GM23338 (cell line): ENCODE measurements around the gene FGF19. TPM values are rescaled to one million over a fixed set of nuclear protein-coding genes. Genes with fewer than 3 reads are reported as not detected.

Source experiments
- ATAC-seq: fragments of 200-7000 bp; cut with Tn5 transposase; 3 replicates; pipeline ENCODE4 v1.9.1; 2020
- DNase-seq: peaks from one replicate; pipeline ENCODE4 v3.0.0-alpha.2; 2015; ENCODE audit warnings: low spot score
- H2AFZ ChIP-seq: fragments of 200-600 bp; sonication (generic); 2 replicates; pipeline ENCODE4 v1.8.0; 2016; ENCODE audit warnings: antibody characterized with exemption, mild to moderate bottlenecking, moderate library complexity
- H3F3A ChIP-seq: fragments of 200-600 bp; sonication (generic); replicated peaks from 2 replicates; pipeline ENCODE4 v1.8.0; 2017; ENCODE audit warnings: antibody characterized with exemption, mixed run types, low read depth
- H3K27ac ChIP-seq: fragments of 200-600 bp; sonication (generic); 2 replicates; pipeline ENCODE4 v1.6.1; 2016; ENCODE audit warnings: low read depth
- H3K27me3 ChIP-seq: fragments of 200-600 bp; sonication (generic); 2 replicates; pipeline ENCODE4 v1.8.0; 2016; ENCODE audit warnings: mild to moderate bottlenecking, mixed run types, moderate library complexity; ENCODE audit not compliant: insufficient read depth
- H3K36me3 ChIP-seq: fragments of 200-600 bp; sonication (generic); 2 replicates; pipeline ENCODE4 v1.8.0; 2016; ENCODE audit warnings: mild to moderate bottlenecking; ENCODE audit not compliant: insufficient read depth
- H3K4me1 ChIP-seq: fragments of 200-600 bp; sonication (generic); 2 replicates; pipeline ENCODE4 v1.8.0; 2016; ENCODE audit warnings: mild to moderate bottlenecking, moderate library complexity; ENCODE audit not compliant: insufficient read depth
- H3K4me2 ChIP-seq: fragments of 200-600 bp; sonication (generic); 2 replicates; pipeline ENCODE4 v1.7.1; 2017; ENCODE audit warnings: mixed run types
- H3K4me3 ChIP-seq: fragments of 200-600 bp; sonication (generic); 2 replicates; pipeline ENCODE4 v1.6.1; 2016; ENCODE audit warnings: mixed run types
- H3K79me2 ChIP-seq: fragments of 200-600 bp; sonication (generic); replicated peaks from 2 replicates; pipeline ENCODE4 v1.8.0; 2017; ENCODE audit warnings: mild to moderate bottlenecking; ENCODE audit not compliant: insufficient read depth
- H3K9me2 ChIP-seq: fragments of 200-600 bp; sonication (generic); 2 replicates; pipeline ENCODE4 v1.8.0; 2017; ENCODE audit not compliant: insufficient read depth
- H4K20me1 ChIP-seq: fragments of 200-600 bp; sonication (generic); replicated peaks from 2 replicates; pipeline ENCODE4 v1.8.0; 2017; ENCODE audit warnings: mild to moderate bottlenecking; ENCODE audit not compliant: insufficient read depth
- H3K27ac Mint-ChIP-seq: 2 replicates; pipeline ENCODE4 v1.8.0; 2020; ENCODE audit warnings: inconsistent platforms, mild to moderate bottlenecking, moderate library complexity, mixed read lengths
- H3K27me3 Mint-ChIP-seq: 3 replicates; pipeline ENCODE4 v1.8.0; 2022; ENCODE audit warnings: low read depth, mild to moderate bottlenecking, moderate library complexity, mixed read lengths, inconsistent platforms; ENCODE audit not compliant: insufficient read depth, poor library complexity
- H3K36me3 Mint-ChIP-seq: 3 replicates; pipeline ENCODE4 v1.8.0; 2021; ENCODE audit warnings: low read depth, mild to moderate bottlenecking, inconsistent platforms, moderate library complexity, mixed read lengths
- H3K4me1 Mint-ChIP-seq: 3 replicates; pipeline ENCODE4 v1.8.0; 2020; ENCODE audit warnings: mild to moderate bottlenecking, inconsistent platforms, mixed read lengths
- H3K4me3 Mint-ChIP-seq: 3 replicates; pipeline ENCODE4 v1.8.0; 2021; ENCODE audit warnings: moderate library complexity, mild to moderate bottlenecking, inconsistent platforms, mixed read lengths
- H3K9me3 Mint-ChIP-seq: 3 replicates; pipeline ENCODE4 v1.8.0; 2020; ENCODE audit warnings: moderate library complexity, mild to moderate bottlenecking, inconsistent platforms, mixed read lengths
- CREB1 ChIP-seq: fragments of 250-450 bp; sonication (Bioruptor Pico); IDR thresholded peaks from 2 replicates; pipeline ENCODE4 v1.5.0; 2020; ENCODE audit warnings: low read depth, mild to moderate bottlenecking, moderate library complexity
- ETS1 ChIP-seq: IDR thresholded peaks from 2 replicates; pipeline ENCODE4 v1.6.1; 2016; ENCODE audit warnings: antibody characterized with exemption
- EZH2 ChIP-seq: fragments of 200-600 bp; sonication (generic); IDR thresholded peaks from one replicate; pipeline ENCODE4 v1.8.0; 2017; ENCODE audit warnings: antibody characterized with exemption, mild to moderate bottlenecking, low read depth; ENCODE audit not compliant: unreplicated experiment
- EZH2phosphoT487 ChIP-seq: fragments of 200-600 bp; sonication (generic); IDR thresholded peaks from one replicate; pipeline ENCODE4 v1.8.1; 2018; ENCODE audit warnings: antibody characterized with exemption; ENCODE audit not compliant: unreplicated experiment
- JUNB ChIP-seq: IDR thresholded peaks from one replicate; pipeline ENCODE4 v1.6.1; 2016; ENCODE audit warnings: antibody characterized with exemption; ENCODE audit not compliant: unreplicated experiment
- NANOG ChIP-seq: IDR thresholded peaks from 2 replicates; pipeline ENCODE4 v1.6.1; 2016; ENCODE audit warnings: antibody characterized with exemption, borderline replicate concordance
- POLR2AphosphoS5 ChIP-seq: IDR thresholded peaks from 2 replicates; pipeline ENCODE4 v1.6.1; 2016; ENCODE audit warnings: antibody characterized with exemption, low read depth
- REST ChIP-seq: IDR thresholded peaks from one replicate; pipeline ENCODE4 v1.6.1; 2018; ENCODE audit warnings: antibody characterized with exemption; ENCODE audit not compliant: unreplicated experiment
- STAT1 ChIP-seq: IDR thresholded peaks from one replicate; pipeline ENCODE4 v1.6.1; 2016; ENCODE audit warnings: antibody characterized with exemption; ENCODE audit not compliant: unreplicated experiment
- ZNF114 ChIP-seq: fragments of 250-450 bp; sonication (Bioruptor Pico); IDR thresholded peaks from 2 replicates; pipeline ENCODE4 v1.5.0; 2020; ENCODE audit warnings: mild to moderate bottlenecking, moderate library complexity
- ZNF331 ChIP-seq: fragments of 250-450 bp; sonication (Bioruptor Pico); IDR thresholded peaks from 2 replicates; pipeline ENCODE4 v1.5.0; 2020; ENCODE audit warnings: low read depth, mild to moderate bottlenecking, moderate library complexity
- polyA plus RNA-seq: library from polyadenylated mRNA; unstranded; fragments of >200 nt; fragmentation: Nextera tagmentation; extraction: Ambion mirVana; gene quantifications from 2 replicates; pipeline ENCODE4 v1.2.1, GENCODE V29; 2016
- total RNA-seq: library from RNA; depleted of rRNA; stranded (reverse); fragments of >200 nt; shearing (Covaris generic); gene quantifications from 2 replicates; pipeline ENCODE4 v1.2.3, GENCODE V29; 2014
- TF ChIP-seq, protein P1 (sequence below): fragments of 250-450 bp; sonication (Bioruptor Pico); IDR thresholded peaks from 2 replicates; pipeline ENCODE4 v1.5.0; 2020; ENCODE audit warnings: mild to moderate bottlenecking, moderate library complexity
- TF ChIP-seq, protein P2 (sequence below), 2 experiments: fragments of 200-600 bp in 1 of 2; sonication (generic) in 1 of 2; conservative IDR thresholded peaks; 2 replicates each; pipeline versions ENCODE4 v1.5.1 to v1.6.1; 2016 to 2017; ENCODE audit warnings: antibody characterized with exemption in 2 of 2, low read depth in 2 of 2, mild to moderate bottlenecking in 2 of 2, moderate library complexity in 1 of 2

FGF19 gene
- total and polyA plus RNA-seq, 2 experiments from 2014 or later = 21.7 to 36.1 TPM

DNA sequence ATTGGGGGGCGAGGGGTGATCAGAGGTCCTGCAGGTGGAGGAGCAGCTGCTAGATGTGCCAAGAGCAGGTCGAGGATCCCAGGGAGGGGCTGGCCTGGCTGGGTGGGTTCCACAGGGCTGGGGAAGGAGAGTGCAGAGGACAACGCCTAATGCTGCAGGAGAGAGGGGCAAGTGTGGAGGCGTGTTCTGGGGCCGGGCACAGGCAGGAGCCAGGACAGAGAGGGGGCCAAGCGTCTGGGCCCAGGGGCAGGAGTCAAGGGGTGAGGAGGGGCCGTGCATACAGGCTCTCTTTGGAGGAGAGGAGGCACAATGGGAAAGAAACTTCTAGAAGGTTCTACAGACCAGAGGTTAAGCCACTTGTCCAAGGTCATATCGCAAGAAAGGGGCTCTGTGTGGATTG, 26.7 kb upstream of the FGF19 start:
- no peak overlapping the region for H2AFZ ChIP-seq
- Mint-ChIP-seq H3K36me3 (peaks cover 8% of the 10 kb centered on the region; the same call in 2 of the 3 replicates), H3K4me1 (peaks cover 7% of the 10 kb centered on the region; the same call in 2 of the 3 replicates), H3K27ac (no peak overlapping the region), H3K9me3 (peaks cover 18% of the 10 kb centered on the region), H3K27me3 (peaks cover 6% of the 10 kb centered on the region), H3K4me3 (no peak overlapping the region)
- H3K9me2 ChIP-seq = no peaks in the 10 kb centered on the region
- no peaks in the 10 kb centered on the region for H3F3A ChIP-seq
- TF ChIP-seq POLR2AphosphoS5 = no peak
- TF ChIP-seq EZH2phosphoT487 = no peak
- no peak for TF ChIP-seq ZNF114 (CRISPR knock-in tag)
- no peak for TF ChIP-seq JUNB
- TF ChIP-seq, protein P1, sequence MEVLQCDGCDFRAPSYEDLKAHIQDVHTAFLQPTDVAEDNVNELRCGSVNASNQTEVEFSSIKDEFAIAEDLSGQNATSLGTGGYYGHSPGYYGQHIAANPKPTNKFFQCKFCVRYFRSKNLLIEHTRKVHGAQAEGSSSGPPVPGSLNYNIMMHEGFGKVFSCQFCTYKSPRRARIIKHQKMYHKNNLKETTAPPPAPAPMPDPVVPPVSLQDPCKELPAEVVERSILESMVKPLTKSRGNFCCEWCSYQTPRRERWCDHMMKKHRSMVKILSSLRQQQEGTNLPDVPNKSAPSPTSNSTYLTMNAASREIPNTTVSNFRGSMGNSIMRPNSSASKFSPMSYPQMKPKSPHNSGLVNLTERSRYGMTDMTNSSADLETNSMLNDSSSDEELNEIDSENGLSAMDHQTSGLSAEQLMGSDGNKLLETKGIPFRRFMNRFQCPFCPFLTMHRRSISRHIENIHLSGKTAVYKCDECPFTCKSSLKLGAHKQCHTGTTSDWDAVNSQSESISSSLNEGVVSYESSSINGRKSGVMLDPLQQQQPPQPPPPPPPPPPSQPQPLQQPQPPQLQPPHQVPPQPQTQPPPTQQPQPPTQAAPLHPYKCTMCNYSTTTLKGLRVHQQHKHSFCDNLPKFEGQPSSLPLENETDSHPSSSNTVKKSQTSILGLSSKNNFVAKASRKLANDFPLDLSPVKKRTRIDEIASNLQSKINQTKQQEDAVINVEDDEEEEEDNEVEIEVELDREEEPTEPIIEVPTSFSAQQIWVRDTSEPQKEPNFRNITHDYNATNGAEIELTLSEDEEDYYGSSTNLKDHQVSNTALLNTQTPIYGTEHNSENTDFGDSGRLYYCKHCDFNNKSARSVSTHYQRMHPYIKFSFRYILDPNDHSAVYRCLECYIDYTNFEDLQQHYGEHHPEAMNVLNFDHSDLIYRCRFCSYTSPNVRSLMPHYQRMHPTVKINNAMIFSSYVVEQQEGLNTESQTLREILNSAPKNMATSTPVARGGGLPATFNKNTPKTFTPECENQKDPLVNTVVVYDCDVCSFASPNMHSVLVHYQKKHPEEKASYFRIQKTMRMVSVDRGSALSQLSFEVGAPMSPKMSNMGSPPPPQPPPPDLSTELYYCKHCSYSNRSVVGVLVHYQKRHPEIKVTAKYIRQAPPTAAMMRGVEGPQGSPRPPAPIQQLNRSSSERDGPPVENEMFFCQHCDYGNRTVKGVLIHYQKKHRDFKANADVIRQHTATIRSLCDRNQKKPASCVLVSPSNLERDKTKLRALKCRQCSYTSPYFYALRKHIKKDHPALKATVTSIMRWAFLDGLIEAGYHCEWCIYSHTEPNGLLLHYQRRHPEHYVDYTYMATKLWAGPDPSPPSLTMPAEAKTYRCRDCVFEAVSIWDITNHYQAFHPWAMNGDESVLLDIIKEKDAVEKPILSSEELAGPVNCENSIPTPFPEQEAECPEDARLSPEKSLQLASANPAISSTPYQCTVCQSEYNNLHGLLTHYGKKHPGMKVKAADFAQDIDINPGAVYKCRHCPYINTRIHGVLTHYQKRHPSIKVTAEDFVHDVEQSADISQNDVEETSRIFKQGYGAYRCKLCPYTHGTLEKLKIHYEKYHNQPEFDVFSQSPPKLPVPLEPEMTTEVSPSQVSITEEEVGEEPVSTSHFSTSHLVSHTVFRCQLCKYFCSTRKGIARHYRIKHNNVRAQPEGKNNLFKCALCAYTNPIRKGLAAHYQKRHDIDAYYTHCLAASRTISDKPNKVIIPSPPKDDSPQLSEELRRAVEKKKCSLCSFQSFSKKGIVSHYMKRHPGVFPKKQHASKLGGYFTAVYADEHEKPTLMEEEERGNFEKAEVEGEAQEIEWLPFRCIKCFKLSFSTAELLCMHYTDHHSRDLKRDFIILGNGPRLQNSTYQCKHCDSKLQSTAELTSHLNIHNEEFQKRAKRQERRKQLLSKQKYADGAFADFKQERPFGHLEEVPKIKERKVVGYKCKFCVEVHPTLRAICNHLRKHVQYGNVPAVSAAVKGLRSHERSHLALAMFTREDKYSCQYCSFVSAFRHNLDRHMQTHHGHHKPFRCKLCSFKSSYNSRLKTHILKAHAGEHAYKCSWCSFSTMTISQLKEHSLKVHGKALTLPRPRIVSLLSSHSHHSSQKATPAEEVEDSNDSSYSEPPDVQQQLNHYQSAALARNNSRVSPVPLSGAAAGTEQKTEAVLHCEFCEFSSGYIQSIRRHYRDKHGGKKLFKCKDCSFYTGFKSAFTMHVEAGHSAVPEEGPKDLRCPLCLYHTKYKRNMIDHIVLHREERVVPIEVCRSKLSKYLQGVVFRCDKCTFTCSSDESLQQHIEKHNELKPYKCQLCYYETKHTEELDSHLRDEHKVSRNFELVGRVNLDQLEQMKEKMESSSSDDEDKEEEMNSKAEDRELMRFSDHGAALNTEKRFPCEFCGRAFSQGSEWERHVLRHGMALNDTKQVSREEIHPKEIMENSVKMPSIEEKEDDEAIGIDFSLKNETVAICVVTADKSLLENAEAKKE (CRISPR knock-in tag) = no peak
- TF ChIP-seq ZNF331 (CRISPR knock-in tag) = no peak
- no peak for TF ChIP-seq STAT1
- TF ChIP-seq ETS1 = no peak
- TF ChIP-seq EZH2 = no peak
- TF ChIP-seq CREB1 (CRISPR knock-in tag) = no peak
- TF ChIP-seq, protein P2, sequence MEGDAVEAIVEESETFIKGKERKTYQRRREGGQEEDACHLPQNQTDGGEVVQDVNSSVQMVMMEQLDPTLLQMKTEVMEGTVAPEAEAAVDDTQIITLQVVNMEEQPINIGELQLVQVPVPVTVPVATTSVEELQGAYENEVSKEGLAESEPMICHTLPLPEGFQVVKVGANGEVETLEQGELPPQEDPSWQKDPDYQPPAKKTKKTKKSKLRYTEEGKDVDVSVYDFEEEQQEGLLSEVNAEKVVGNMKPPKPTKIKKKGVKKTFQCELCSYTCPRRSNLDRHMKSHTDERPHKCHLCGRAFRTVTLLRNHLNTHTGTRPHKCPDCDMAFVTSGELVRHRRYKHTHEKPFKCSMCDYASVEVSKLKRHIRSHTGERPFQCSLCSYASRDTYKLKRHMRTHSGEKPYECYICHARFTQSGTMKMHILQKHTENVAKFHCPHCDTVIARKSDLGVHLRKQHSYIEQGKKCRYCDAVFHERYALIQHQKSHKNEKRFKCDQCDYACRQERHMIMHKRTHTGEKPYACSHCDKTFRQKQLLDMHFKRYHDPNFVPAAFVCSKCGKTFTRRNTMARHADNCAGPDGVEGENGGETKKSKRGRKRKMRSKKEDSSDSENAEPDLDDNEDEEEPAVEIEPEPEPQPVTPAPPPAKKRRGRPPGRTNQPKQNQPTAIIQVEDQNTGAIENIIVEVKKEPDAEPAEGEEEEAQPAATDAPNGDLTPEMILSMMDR (conservative IDR thresholded peaks at IDR 0.05; ENCODE audit: low read depth in 2 of 2) = no peak
- TF ChIP-seq REST = no peak
- TF ChIP-seq NANOG = no peak
- H4K20me1 ChIP-seq = no peaks in the 10 kb centered on the region
- no peak overlapping the region for H3K4me3 ChIP-seq
- no peak overlapping the region for H3K27ac ChIP-seq
- H3K27me3 ChIP-seq = no peaks in the 10 kb centered on the region
- no peaks in the 10 kb centered on the region; the same call in 1 of the 2 replicates for H3K4me1 ChIP-seq
- no peak for ATAC-seq
- H3K36me3 ChIP-seq = no peaks in the 10 kb centered on the region
- DNase-seq = no peak
- H3K4me2 ChIP-seq = no peak overlapping the region
- H3K79me2 ChIP-seq = no peaks in the 10 kb centered on the region
